WI38 (cell line): ENCODE measurements around the gene FNBP1.
"Not testable (repeated sequence)": the region's sequence is repeated elsewhere in the genome, so short reads cannot be mapped to it uniquely, and the experiment has no call there.

Experiments used
- H3K4me3 ChIP-seq: 2 replicates; pipeline ENCODE4 v1.5.1; 2011; ENCODE audit warnings: low read depth, mild to moderate bottlenecking, control low read depth, low read length
- CTCF ChIP-seq: IDR thresholded peaks from 2 replicates; pipeline ENCODE4 v1.5.1; 2012; ENCODE audit warnings: low read depth, mild to moderate bottlenecking, control low read depth, low read length

The FNBP1 gene

GRCh38 chr9:129944506-129945116, 98.4 kb downstream of the FNBP1 start:
- no peak overlapping the region for H3K4me3 ChIP-seq
- TF ChIP-seq CTCF: no peak

GRCh38 chr9:129939431-129939830, 103.6 kb downstream of the FNBP1 start:
- TF ChIP-seq CTCF: no peak
- H3K4me3 ChIP-seq: no peak overlapping the region

- no peak for TF ChIP-seq CTCF
- H3K4me3 ChIP-seq: no peak overlapping the region
Measured at GRCh38 chr9:129938291-129938979, 104.6 kb downstream of the FNBP1 start.

GRCh38 chr9:129937879-129938278, 105.1 kb downstream of the FNBP1 start:
- not testable (repeated sequence) for H3K4me3 ChIP-seq

- H3K4me3 ChIP-seq: no peak overlapping the region
- TF ChIP-seq CTCF: no peak
Measured at GRCh38 chr9:129936222-129936621, 106.8 kb downstream of the FNBP1 start.

GRCh38 chr9:129934780-129935179, 108.2 kb downstream of the FNBP1 start:
- TF ChIP-seq CTCF: no peak
- H3K4me3 ChIP-seq: no peak overlapping the region

- no peak for TF ChIP-seq CTCF
- no peak overlapping the region for H3K4me3 ChIP-seq
Measured at GRCh38 chr9:129934041-129934591, 108.9 kb downstream of the FNBP1 start.
